Bronchial epithelial cell (primary cell): Measurements from ENCODE around the gene GCGR. TPM values are rescaled to one million over a fixed set of nuclear protein-coding genes. Genes with fewer than 3 reads are reported as not detected.

ENCODE experiments used
- DNase-seq: peaks from one replicate; pipeline ENCODE4 v3.0.0-alpha.2; 2010; ENCODE audit warnings: low read depth
- FAIRE-seq: peaks from 2 replicates; lab custom pipeline; 2011; peaks lifted over from hg19 to GRCh38; lab: Jason Lieb, UNC
- H3K27me3 ChIP-seq: 2 replicates; pipeline ENCODE4 v1.5.1; 2011; ENCODE audit warnings: low read length; ENCODE audit not compliant: control insufficient read depth, insufficient read depth
- H3K36me3 ChIP-seq: 2 replicates; pipeline ENCODE4 v1.5.1; 2011; ENCODE audit warnings: low read length; ENCODE audit not compliant: control insufficient read depth, insufficient read depth
- H3K4me3 ChIP-seq: 2 replicates; pipeline ENCODE4 v1.5.1; 2011; ENCODE audit warnings: mild to moderate bottlenecking, low read depth, low read length, control low read depth
- CTCF ChIP-seq: IDR thresholded peaks from 2 replicates; pipeline ENCODE4 v1.5.1; 2011; ENCODE audit warnings: mild to moderate bottlenecking, moderate library complexity, low read length, control low read depth, inconsistent platforms; ENCODE audit not compliant: insufficient read depth, severe bottlenecking
- total RNA-seq: library from RNA; depleted of rRNA; stranded (reverse); fragments of >200 nt; gene quantifications from 2 replicates; pipeline ENCODE4 v1.2.1, GENCODE V29; 2014

Gene GCGR
- total RNA-seq, 1 donor from 2014 or later: not detected

- no peak for DNase-seq
- H3K27me3 ChIP-seq: peaks cover 37% of the 10 kb centered on the region
- FAIRE-seq: no peak
- no peak overlapping the region for H3K4me3 ChIP-seq
- H3K36me3 ChIP-seq: no peaks in the 10 kb centered on the region
- no peak for TF ChIP-seq CTCF
Observed at GRCh38 chr17:81806461-81807209, 2.7 kb downstream of the GCGR start.

- FAIRE-seq (no peak), DNase-seq (no peak)
- no peak for TF ChIP-seq CTCF
- Histone ChIP-seq H3K4me3 (no peak overlapping the region), H3K27me3 (peaks cover 33% of the 10 kb centered on the region), H3K36me3 (no peaks in the 10 kb centered on the region)
Observed at GRCh38 chr17:81807210-81807719, 3.3 kb downstream of the GCGR start.

- no peak for TF ChIP-seq CTCF
- Histone ChIP-seq H3K27me3 (peaks cover 28% of the 10 kb centered on the region), H3K4me3 (no peak overlapping the region), H3K36me3 (no peaks in the 10 kb centered on the region)
- DNase-seq: no peak
- FAIRE-seq: no peak
Observed at GRCh38 chr17:81807839-81808238, 3.9 kb downstream of the GCGR start.

- no peak for FAIRE-seq
- no peak for DNase-seq
Observed at GRCh38 chr17:81808778-81809555, 5.0 kb downstream of the GCGR start.

DNA sequence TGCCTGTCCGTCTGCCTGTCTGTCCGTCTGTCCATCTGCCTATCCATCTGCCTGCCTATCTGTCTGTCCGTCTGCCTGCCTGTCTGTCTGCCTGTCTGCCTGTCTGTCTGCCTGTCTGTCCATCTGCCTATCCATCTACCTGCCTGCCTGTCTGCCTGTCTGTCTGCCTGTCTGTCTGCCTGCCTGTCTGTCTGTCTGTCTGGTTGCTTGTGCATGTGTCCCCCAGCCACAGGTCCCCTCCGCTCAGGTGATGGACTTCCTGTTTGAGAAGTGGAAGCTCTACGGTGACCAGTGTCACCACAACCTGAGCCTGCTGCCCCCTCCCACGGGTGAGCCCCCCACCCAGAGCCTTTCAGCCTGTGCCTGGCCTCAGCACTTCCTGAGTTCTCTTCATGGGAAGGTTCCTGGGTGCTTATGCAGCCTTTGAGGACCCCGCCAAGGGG is 5.6 kb downstream of the GCGR start:
- DNase-seq (no peak), FAIRE-seq (no peak)
- Histone ChIP-seq H3K36me3 (no peaks in the 10 kb centered on the region), H3K4me3 (no peak overlapping the region), H3K27me3 (peaks cover 19% of the 10 kb centered on the region)
- no peak for TF ChIP-seq CTCF

More at GRCh38 chr17:81808778-81809555, 5.0 kb downstream of the GCGR start:
- Histone ChIP-seq H3K27me3 (peaks cover 21% of the 10 kb centered on the region), H3K4me3 (no peak overlapping the region), H3K36me3 (no peaks in the 10 kb centered on the region)
- no peak for TF ChIP-seq CTCF
